WTC11 (cell line): ENCODE results near the gene BAIAP3.

Source experiments
- CTCF ChIP-seq: fragments of 200-600 bp; IDR thresholded peaks from 2 replicates; pipeline ENCODE4 v1.8.0; 2022; ENCODE audit warnings: antibody characterized with exemption
- ETV6 ChIP-seq: sonication (generic); formaldehyde crosslinking; IDR thresholded peaks from 2 replicates; pipeline ENCODE4 v1.8.1; 2022; ENCODE audit warnings: mild to moderate bottlenecking, missing genetic modification reagents
- FOXJ3 ChIP-seq: sonication (generic); formaldehyde crosslinking; IDR thresholded peaks from 2 replicates; pipeline ENCODE4 v1.9.0; 2021; ENCODE audit warnings: missing genetic modification reagents, mild to moderate bottlenecking, borderline replicate concordance
- KAT7 ChIP-seq: sonication (generic); formaldehyde crosslinking; IDR thresholded peaks from 2 replicates; pipeline ENCODE4 v1.8.1; 2023; ENCODE audit warnings: missing genetic modification reagents, mild to moderate bottlenecking, borderline replicate concordance
- TP53 ChIP-seq: sonication (generic); formaldehyde crosslinking; IDR thresholded peaks from 2 replicates; pipeline ENCODE4 v1.8.1; 2023; ENCODE audit warnings: mild to moderate bottlenecking, missing genetic modification reagents
- ZNF317 ChIP-seq: sonication (generic); formaldehyde crosslinking; IDR thresholded peaks from 2 replicates; pipeline ENCODE4 v1.8.1; 2023; ENCODE audit warnings: low read depth, mild to moderate bottlenecking, moderate library complexity, missing genetic modification reagents, borderline replicate concordance
- TF ChIP-seq, protein P1 (sequence below): sonication (generic); formaldehyde crosslinking; IDR thresholded peaks from 2 replicates; pipeline ENCODE4 v1.8.1; 2023; ENCODE audit warnings: mild to moderate bottlenecking, moderate library complexity, missing genetic modification reagents
- TF ChIP-seq, protein P2 (sequence below): sonication (generic); formaldehyde crosslinking; IDR thresholded peaks from 2 replicates; pipeline ENCODE4 v1.8.0; 2022; ENCODE audit warnings: mild to moderate bottlenecking, missing genetic modification reagents

DNA sequence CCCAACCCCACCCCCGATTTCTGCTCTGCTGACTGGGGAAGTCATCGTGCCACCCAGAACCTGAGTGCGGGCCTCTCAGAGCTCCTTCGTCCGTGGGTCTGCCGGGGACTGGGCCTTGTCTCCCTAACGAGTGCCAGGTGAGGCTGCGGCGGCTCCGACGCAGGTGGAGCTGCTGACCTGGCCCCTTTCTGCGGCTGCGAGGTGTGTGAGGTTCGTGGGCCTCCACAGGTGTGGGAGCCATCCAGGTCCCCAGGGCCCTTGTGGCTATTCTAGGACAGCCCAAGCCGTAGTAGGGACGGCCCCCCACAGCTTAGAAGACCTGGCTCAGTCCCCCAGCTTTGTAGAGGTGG is 21.0 kb upstream of the BAIAP3 start:
- TF ChIP-seq CTCF (no peak), TP53 (CRISPR knock-in tag) (no peak), KAT7 (CRISPR knock-in tag) (no peak), FOXJ3 (no peak), ETV6 (CRISPR knock-in tag) (no peak), ZNF317 (CRISPR knock-in tag) (no peak)
- TF ChIP-seq, protein P1, sequence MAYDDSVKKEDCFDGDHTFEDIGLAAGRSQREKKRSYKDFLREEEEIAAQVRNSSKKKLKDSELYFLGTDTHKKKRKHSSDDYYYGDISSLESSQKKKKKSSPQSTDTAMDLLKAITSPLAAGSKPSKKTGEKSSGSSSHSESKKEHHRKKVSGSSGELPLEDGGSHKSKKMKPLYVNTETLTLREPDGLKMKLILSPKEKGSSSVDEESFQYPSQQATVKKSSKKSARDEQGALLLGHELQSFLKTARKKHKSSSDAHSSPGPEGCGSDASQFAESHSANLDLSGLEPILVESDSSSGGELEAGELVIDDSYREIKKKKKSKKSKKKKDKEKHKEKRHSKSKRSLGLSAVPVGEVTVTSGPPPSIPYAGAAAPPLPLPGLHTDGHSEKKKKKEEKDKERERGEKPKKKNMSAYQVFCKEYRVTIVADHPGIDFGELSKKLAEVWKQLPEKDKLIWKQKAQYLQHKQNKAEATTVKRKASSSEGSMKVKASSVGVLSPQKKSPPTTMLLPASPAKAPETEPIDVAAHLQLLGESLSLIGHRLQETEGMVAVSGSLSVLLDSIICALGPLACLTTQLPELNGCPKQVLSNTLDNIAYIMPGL, result no peak
- TF ChIP-seq, protein P2, sequence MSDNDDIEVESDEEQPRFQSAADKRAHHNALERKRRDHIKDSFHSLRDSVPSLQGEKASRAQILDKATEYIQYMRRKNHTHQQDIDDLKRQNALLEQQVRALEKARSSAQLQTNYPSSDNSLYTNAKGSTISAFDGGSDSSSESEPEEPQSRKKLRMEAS (CRISPR knock-in tag), result no peak
